Suprapubic skin (tissue), 4 donors: ENCODE results near the gene TGFBR3. TPM values are rescaled to one million over a fixed set of nuclear protein-coding genes. Genes with fewer than 3 reads are reported as not detected.

Experiments used
- DNase-seq, 2 donors: peaks; one replicate each; pipeline ENCODE4 v3.0.0-alpha.2; 2019; ENCODE audit warnings: low spot score in 2 of 2
- H3K27ac ChIP-seq: fragments of 200-600 bp; sonication (generic); one replicate; pipeline ENCODE4 v1.5.1; 2019
- H3K27me3 ChIP-seq: fragments of 200-600 bp; sonication (generic); one replicate; pipeline ENCODE4 v1.5.1; 2019
- H3K36me3 ChIP-seq: fragments of 200-600 bp; sonication (generic); one replicate; pipeline ENCODE4 v1.5.1; 2019
- H3K4me1 ChIP-seq: fragments of 200-600 bp; sonication (generic); one replicate; pipeline ENCODE4 v1.5.1; 2019
- H3K4me3 ChIP-seq: fragments of 200-600 bp; sonication (generic); one replicate; pipeline ENCODE4 v1.5.1; 2019; ENCODE audit warnings: mild to moderate bottlenecking
- H3K9me3 ChIP-seq: fragments of 200-600 bp; sonication (generic); one replicate; pipeline ENCODE4 v1.5.1; 2019
- EP300 ChIP-seq: sonication (generic); formaldehyde crosslinking; IDR thresholded peaks from one replicate; pipeline ENCODE4 v1.6.1; 2017; ENCODE audit warnings: antibody characterized with exemption
- POLR2A ChIP-seq, 2 donors: fragments of 450-650 bp; IDR thresholded peaks; one replicate each; pipeline ENCODE4 v1.6.1; 2017; ENCODE audit warnings: antibody characterized with exemption in 2 of 2, mild to moderate bottlenecking in 2 of 2, moderate library complexity in 2 of 2
- POLR2AphosphoS5 ChIP-seq, 3 donors: sonication (generic); formaldehyde crosslinking; IDR thresholded peaks; one replicate each; pipeline ENCODE4 v1.6.1; 2017; ENCODE audit warnings: antibody characterized with exemption in 3 of 3
- WGBS: methylation state at CpG from one replicate; pipeline ENCODE4 v1.1.5; 2018; 5-methylcytosine and 5-hydroxymethylcytosine counted together
- total RNA-seq, 4 donors: library from RNA; depleted of rRNA; stranded (reverse); fragments of >200 nt; gene quantifications; one replicate each; pipeline ENCODE4 v1.1.0, GENCODE V29; 2016
- TF ChIP-seq, protein P1 (sequence below), 2 donors: fragments of 200-600 bp in 1 of 2; fragments of 450-650 bp in 1 of 2; sonication (generic) in 1 of 2; IDR thresholded peaks; one replicate each; pipeline ENCODE4 v1.5.1; 2016 to 2019; ENCODE audit warnings: antibody characterized with exemption in 2 of 2, mild to moderate bottlenecking in 1 of 2, moderate library complexity in 1 of 2

Gene TGFBR3
- total RNA-seq, 4 donors from 2014 or later: 91.3 to 131 (median 114) TPM

DNA sequence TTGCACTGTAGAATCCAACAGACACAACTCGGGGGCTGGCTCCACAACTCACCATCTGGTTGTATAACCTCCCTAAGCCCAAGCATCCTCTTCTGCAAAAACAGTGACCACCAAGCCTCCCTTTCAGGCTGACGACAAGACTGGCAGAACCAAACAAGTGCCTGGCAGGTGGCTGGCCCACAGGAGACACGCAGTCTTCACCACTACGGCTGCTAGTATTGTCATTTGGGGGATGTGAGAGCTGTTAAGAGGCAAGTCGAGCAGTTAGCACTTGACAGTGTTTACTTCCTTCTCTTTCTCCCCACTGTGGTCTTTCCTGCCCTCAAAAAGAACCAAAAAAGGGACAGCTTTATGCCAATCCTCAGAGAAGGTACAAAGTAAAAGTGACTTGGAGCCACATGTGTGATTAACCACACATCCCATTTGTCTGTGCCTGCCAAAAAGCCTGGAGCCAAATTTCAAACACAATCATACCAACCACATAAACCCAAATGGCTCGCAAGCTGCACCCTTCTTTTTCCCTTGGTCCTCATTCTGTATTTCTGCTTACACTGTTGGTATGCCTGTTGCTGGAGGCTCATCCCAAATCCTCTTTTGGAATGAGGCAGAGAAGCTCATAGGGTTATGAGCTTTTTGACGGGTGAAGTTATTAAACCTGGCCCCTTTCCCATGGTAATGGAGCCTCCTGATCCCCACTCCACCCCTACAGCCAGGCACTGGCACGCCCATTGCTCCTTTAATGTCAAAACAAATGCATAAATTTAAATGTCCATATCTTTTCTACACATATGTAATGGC is 94.1 kb downstream of the TGFBR3 start:
- Histone ChIP-seq H3K4me1 (peaks cover 52% of the 10 kb centered on the region), H3K9me3 (no peaks in the 10 kb centered on the region), H3K36me3 (peaks cover 4% of the 10 kb centered on the region), H3K27me3 (no peaks in the 10 kb centered on the region), H3K4me3 (no peak overlapping the region), H3K27ac (peak overlapping the region; percentile 55)
- TF ChIP-seq POLR2AphosphoS5 (IDR thresholded peaks at IDR 0.05) (no peak), EP300 (no peak), POLR2A (IDR thresholded peaks at IDR 0.05) (no peak)
- TF ChIP-seq, protein P1, sequence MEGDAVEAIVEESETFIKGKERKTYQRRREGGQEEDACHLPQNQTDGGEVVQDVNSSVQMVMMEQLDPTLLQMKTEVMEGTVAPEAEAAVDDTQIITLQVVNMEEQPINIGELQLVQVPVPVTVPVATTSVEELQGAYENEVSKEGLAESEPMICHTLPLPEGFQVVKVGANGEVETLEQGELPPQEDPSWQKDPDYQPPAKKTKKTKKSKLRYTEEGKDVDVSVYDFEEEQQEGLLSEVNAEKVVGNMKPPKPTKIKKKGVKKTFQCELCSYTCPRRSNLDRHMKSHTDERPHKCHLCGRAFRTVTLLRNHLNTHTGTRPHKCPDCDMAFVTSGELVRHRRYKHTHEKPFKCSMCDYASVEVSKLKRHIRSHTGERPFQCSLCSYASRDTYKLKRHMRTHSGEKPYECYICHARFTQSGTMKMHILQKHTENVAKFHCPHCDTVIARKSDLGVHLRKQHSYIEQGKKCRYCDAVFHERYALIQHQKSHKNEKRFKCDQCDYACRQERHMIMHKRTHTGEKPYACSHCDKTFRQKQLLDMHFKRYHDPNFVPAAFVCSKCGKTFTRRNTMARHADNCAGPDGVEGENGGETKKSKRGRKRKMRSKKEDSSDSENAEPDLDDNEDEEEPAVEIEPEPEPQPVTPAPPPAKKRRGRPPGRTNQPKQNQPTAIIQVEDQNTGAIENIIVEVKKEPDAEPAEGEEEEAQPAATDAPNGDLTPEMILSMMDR (IDR thresholded peaks at IDR 0.05): no peak
- no peak for DNase-seq
- 29% methylated on average over 5 of the region's 8 CpGs for WGBS

- Histone ChIP-seq H3K36me3 (no peaks in the 10 kb centered on the region), H3K4me3 (no peak overlapping the region), H3K27ac (no peak overlapping the region), H3K4me1 (peaks cover 46% of the 10 kb centered on the region), H3K27me3 (no peaks in the 10 kb centered on the region), H3K9me3 (no peaks in the 10 kb centered on the region)
- 68% methylated on average over 1 of the region's 1 CpG for WGBS
- TF ChIP-seq EP300: no peak
- TF ChIP-seq POLR2AphosphoS5 (IDR thresholded peaks at IDR 0.05): no peak
- TF ChIP-seq, protein P1 (IDR thresholded peaks at IDR 0.05): no peak
- TF ChIP-seq POLR2A (IDR thresholded peaks at IDR 0.05): no peak
- no peak for DNase-seq
These were observed 94.8 kb downstream of the TGFBR3 start for GRCh38 chr1:91791103-91791502.

DNA sequence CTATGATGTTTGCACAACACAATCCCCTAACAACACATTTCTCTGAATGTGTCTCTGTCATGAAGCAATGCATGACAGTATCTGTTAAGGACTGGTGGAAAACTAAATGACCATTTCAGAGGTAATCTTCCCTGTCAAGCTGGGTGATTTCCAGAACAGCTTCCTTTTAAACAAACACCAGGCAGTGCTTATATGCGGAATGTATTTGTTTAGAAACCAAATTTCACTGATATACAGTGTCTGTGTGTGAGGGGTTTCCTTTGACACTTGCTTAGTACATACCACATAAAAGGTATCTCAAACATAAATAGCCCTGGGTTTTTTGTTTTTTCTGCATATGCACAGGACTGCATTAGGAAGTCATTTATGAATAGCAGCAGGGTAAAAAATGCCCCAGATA is 95.6 kb downstream of the TGFBR3 start:
- Histone ChIP-seq H3K4me3 (no peak overlapping the region), H3K9me3 (no peaks in the 10 kb centered on the region), H3K27ac (no peak overlapping the region), H3K4me1 (peaks cover 39% of the 10 kb centered on the region), H3K36me3 (no peaks in the 10 kb centered on the region), H3K27me3 (no peaks in the 10 kb centered on the region)
- 84% methylated on average over 1 of the region's 1 CpG for WGBS
- TF ChIP-seq EP300: no peak
- TF ChIP-seq POLR2A (IDR thresholded peaks at IDR 0.05): no peak
- TF ChIP-seq, protein P1 (IDR thresholded peaks at IDR 0.05): no peak
- TF ChIP-seq POLR2AphosphoS5 (IDR thresholded peaks at IDR 0.05): no peak
- DNase-seq: no peak

GRCh38 chr1:91789273-91789997 is 96.5 kb downstream of the TGFBR3 start:
- H3K27ac ChIP-seq: no peak overlapping the region

More at GRCh38 chr1:91789273-91789997, 96.5 kb downstream of the TGFBR3 start:
- no peaks in the 10 kb centered on the region for H3K9me3 ChIP-seq
- WGBS: 85% methylated on average over 12 of the region's 12 CpGs
- no peak for TF ChIP-seq POLR2AphosphoS5 (IDR thresholded peaks at IDR 0.05)
- no peak for TF ChIP-seq EP300
- TF ChIP-seq, protein P1 (IDR thresholded peaks at IDR 0.05): no peak
- no peak for TF ChIP-seq POLR2A (IDR thresholded peaks at IDR 0.05)
- H3K4me1 ChIP-seq: peaks cover 38% of the 10 kb centered on the region
- H3K27me3 ChIP-seq: no peaks in the 10 kb centered on the region
- H3K36me3 ChIP-seq: no peaks in the 10 kb centered on the region
- DNase-seq: no peak
- H3K4me3 ChIP-seq: no peak overlapping the region
